Liver (tissue), 9 donors: ENCODE data around the gene B4GALT6. TPM values are rescaled to one million over a fixed set of nuclear protein-coding genes. Genes with fewer than 3 reads are reported as not detected.

Experiments used
- DNase-seq: peaks from one replicate; pipeline ENCODE4 v3.0.0-alpha.2; 2017; ENCODE audit warnings: low spot score
- H3K27ac ChIP-seq, 2 donors: one replicate each; pipeline ENCODE4 v1.7.0; 2013; ENCODE audit warnings: inconsistent platforms in 2 of 2, low read length in 2 of 2, control low read depth in 1 of 2, low read depth in 1 of 2, mild to moderate bottlenecking in 1 of 2
- H3K27me3 ChIP-seq, 4 donors: one replicate each; pipeline versions ENCODE4 v1.6.1 to v1.7.0; 2013; ENCODE audit warnings: low read length in 3 of 4, inconsistent platforms in 1 of 4, mild to moderate bottlenecking in 1 of 4, moderate library complexity in 1 of 4; ENCODE audit not compliant: control insufficient read depth in 4 of 4, insufficient read depth in 4 of 4
- H3K36me3 ChIP-seq, 4 donors: one replicate each; pipeline versions ENCODE4 v1.6.1 to v1.7.0; 2013; ENCODE audit warnings: low read length in 3 of 4, mild to moderate bottlenecking in 3 of 4, low read depth in 1 of 4, moderate library complexity in 1 of 4; ENCODE audit not compliant: control insufficient read depth in 4 of 4, insufficient read depth in 3 of 4
- H3K4me1 ChIP-seq, 4 donors: one replicate each; pipeline versions ENCODE4 v1.6.1 to v1.7.0; 2013; ENCODE audit warnings: low read length in 3 of 4, mild to moderate bottlenecking in 3 of 4, moderate library complexity in 1 of 4; ENCODE audit not compliant: control insufficient read depth in 4 of 4, insufficient read depth in 4 of 4
- H3K4me3 ChIP-seq, 3 donors: one replicate each; pipeline versions ENCODE4 v1.6.1 to v1.7.0; 2013; ENCODE audit warnings: low read length in 3 of 3, control low read depth in 1 of 3, low read depth in 1 of 3, mild to moderate bottlenecking in 1 of 3
- H3K9ac ChIP-seq, 2 donors: one replicate each; pipeline ENCODE4 v1.7.0; 2013; ENCODE audit warnings: low read length in 2 of 2, mild to moderate bottlenecking in 2 of 2, moderate library complexity in 2 of 2, control low read depth in 1 of 2, low read depth in 1 of 2
- H3K9me3 ChIP-seq, 4 donors: one replicate each; pipeline versions ENCODE4 v1.6.1 to v1.7.0; 2013; ENCODE audit warnings: low read length in 3 of 4; ENCODE audit not compliant: control insufficient read depth in 4 of 4
- ATF3 ChIP-seq: IDR thresholded peaks from 2 replicates; pipeline ENCODE4 v1.6.1; 2016; ENCODE audit warnings: antibody characterized with exemption
- EGR1 ChIP-seq, 2 donors: IDR thresholded peaks; 2 replicates each; pipeline ENCODE4 v1.6.1; 2016 to 2018; ENCODE audit warnings: antibody characterized with exemption in 2 of 2, low read depth in 2 of 2
- GABPA ChIP-seq, 2 donors: IDR thresholded peaks in 1 of 2; conservative IDR thresholded peaks in 1 of 2; 2 replicates each; pipeline ENCODE4 v1.6.1; 2016; ENCODE audit warnings: antibody characterized with exemption in 2 of 2, mild to moderate bottlenecking in 1 of 2, moderate library complexity in 1 of 2
- HNF4A ChIP-seq, 2 donors: conservative IDR thresholded peaks; 2 replicates each; pipeline ENCODE4 v1.6.1; 2016; ENCODE audit warnings: antibody characterized with exemption in 2 of 2, mild to moderate bottlenecking in 2 of 2
- HNF4G ChIP-seq: IDR thresholded peaks from 2 replicates; pipeline ENCODE4 v1.6.1; 2016; ENCODE audit warnings: antibody characterized with exemption
- NR2F2 ChIP-seq: IDR thresholded peaks from 2 replicates; pipeline ENCODE4 v1.6.1; 2016; ENCODE audit warnings: antibody characterized with exemption
- RAD21 ChIP-seq, 2 donors: IDR thresholded peaks; 2 replicates each; pipeline ENCODE4 v1.6.1; 2016; ENCODE audit warnings: antibody characterized with exemption in 2 of 2, mild to moderate bottlenecking in 2 of 2
- REST ChIP-seq: IDR thresholded peaks from 2 replicates; pipeline ENCODE4 v1.6.1; 2016; ENCODE audit warnings: antibody characterized with exemption, mild to moderate bottlenecking
- RXRA ChIP-seq, 2 donors: IDR thresholded peaks; 2 replicates each; pipeline ENCODE4 v1.6.1; 2017 to 2018; ENCODE audit warnings: antibody characterized with exemption in 2 of 2, mild to moderate bottlenecking in 1 of 2
- SP1 ChIP-seq: IDR thresholded peaks from 2 replicates; pipeline ENCODE4 v1.6.1; 2018; ENCODE audit warnings: antibody characterized with exemption, mild to moderate bottlenecking
- WGBS: extraction: QIAGEN DNeasy Blood & Tissue Kit; methylation state at CpG from one replicate; pipeline ENCODE4 v1.1.7; 2013; 5-methylcytosine and 5-hydroxymethylcytosine counted together
- polyA plus RNA-seq, 2 donors: library from polyadenylated mRNA; stranded (reverse) in 1 of 2; unstranded in 1 of 2; fragments of 200-250 nt in 1 of 2; fragments of >200 nt in 1 of 2; fragmentation: Nextera tagmentation in 1 of 2; extraction: Ambion mirVana in 1 of 2; gene quantifications; one replicate each; pipeline versions ENCODE4 v1.2.1 to v1.2.3, GENCODE V29; 2013 to 2015
- total RNA-seq, 2 donors: library from RNA; depleted of rRNA; stranded (reverse); fragments of >200 nt; gene quantifications; one replicate each; pipeline ENCODE4 v1.2.3, GENCODE V29; 2014
- TF ChIP-seq, protein P1 (sequence below): fragments of 150-350 bp; IDR thresholded peaks from 2 replicates; pipeline ENCODE4 v1.5.1; 2017; ENCODE audit warnings: improper control_type of control experiment, low read depth, low read length; ENCODE audit not compliant: missing input control
- TF ChIP-seq, protein P2 (sequence below): IDR thresholded peaks from 2 replicates; pipeline ENCODE4 v1.6.1; 2016; ENCODE audit warnings: antibody characterized with exemption
- TF ChIP-seq, protein P3 (sequence below): IDR thresholded peaks from 2 replicates; pipeline ENCODE4 v1.6.1; 2016; ENCODE audit warnings: antibody characterized with exemption
- donor health status: healthy.
- donor health status: healthy.
- donor health status: healthy.
- donor health status: healthy.
- donor health status: healthy.

Gene B4GALT6
- total and polyA plus RNA-seq, 4 donors, result 0.48 to 4.2 (median 0.61) TPM

DNA sequence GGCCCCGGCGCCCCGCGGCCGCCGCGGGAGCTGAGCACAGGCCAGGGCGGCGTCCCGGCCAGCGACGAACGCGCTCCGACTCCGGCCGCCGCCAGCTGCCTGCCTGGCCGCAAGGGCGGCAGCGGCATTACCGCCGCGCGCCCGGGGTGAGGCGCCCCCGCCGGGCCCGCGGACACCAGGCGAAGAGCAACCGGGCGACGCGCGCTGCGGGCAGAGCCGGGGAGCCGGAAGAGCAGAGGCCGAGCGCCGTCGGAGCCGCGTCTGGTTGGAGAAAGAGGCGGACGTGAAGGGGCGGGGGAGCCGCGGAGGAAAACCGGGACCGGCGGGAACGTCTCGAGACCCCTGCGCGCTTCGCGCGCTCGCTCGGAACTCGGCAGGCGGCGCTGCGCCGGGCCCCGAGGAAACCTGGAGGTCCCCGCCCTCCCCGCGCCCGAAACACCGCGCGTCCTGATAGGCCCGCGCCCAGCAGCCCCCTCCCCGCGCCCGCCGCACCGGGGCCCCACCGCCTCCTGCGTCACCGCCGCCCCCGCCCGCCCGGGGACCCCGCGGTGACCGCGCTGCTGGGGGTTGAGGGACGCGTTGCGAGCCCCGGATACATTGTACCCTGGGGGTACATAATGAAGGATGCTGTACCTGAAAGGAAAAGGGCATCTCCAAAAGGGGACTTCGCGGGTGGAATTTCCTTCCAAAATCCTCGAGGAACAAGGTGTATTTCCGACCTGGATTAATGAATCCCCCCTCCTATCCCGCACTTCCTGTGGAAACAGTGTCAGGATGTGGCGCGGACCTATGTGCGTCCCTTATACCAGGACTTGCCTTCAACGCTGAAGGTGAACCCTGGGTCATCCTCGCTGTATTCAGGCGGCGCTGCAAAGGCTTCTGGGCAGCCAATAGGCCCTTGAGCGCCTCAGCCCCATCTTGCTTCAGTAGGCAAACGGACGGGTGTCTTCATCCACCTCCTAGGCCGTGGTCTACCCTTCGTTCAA, 1.0 kb upstream of the B4GALT6 start:
- TF ChIP-seq REST (no peak), RAD21 (IDR thresholded peaks at IDR 0.05) (peak in 1 of 2 donors; percentile 14)
- TF ChIP-seq, protein P1, sequence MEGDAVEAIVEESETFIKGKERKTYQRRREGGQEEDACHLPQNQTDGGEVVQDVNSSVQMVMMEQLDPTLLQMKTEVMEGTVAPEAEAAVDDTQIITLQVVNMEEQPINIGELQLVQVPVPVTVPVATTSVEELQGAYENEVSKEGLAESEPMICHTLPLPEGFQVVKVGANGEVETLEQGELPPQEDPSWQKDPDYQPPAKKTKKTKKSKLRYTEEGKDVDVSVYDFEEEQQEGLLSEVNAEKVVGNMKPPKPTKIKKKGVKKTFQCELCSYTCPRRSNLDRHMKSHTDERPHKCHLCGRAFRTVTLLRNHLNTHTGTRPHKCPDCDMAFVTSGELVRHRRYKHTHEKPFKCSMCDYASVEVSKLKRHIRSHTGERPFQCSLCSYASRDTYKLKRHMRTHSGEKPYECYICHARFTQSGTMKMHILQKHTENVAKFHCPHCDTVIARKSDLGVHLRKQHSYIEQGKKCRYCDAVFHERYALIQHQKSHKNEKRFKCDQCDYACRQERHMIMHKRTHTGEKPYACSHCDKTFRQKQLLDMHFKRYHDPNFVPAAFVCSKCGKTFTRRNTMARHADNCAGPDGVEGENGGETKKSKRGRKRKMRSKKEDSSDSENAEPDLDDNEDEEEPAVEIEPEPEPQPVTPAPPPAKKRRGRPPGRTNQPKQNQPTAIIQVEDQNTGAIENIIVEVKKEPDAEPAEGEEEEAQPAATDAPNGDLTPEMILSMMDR, result peak; percentile 27
- H3K36me3 ChIP-seq, result no peaks in the 10 kb centered on the region
- WGBS, result 4% methylated on average over 115 of the region's 115 CpGs
- H3K9me3 ChIP-seq, result no peaks in the 10 kb centered on the region
- H3K4me3 ChIP-seq, result peak overlapping the region; percentile 36 to 94 (median 67)
- H3K9ac ChIP-seq, result peak overlapping the region in 1 of 2 donors; percentile 54
- DNase-seq, result peak; percentile 75
- H3K27ac ChIP-seq, result peak overlapping the region; percentile 27 to 63
- H3K27me3 ChIP-seq, result no peaks in the 10 kb centered on the region
- peaks cover 3 to 9% (median 8%) of the 10 kb centered on the region in 4 donors for H3K4me1 ChIP-seq

DNA sequence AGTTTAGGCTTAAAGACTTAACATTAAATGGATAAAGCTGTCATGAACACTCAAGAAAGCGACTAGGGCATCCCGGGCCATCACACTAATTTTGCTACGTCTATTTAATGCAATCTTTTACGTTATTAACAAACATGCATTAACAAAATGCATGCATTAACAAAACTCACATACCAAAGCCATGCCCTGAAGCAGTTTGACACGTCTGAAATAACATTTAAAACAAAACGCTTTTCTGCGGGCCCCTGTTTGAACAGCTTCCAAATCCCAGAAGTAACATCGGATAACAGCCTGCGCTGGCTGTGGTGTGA, 458 bp downstream of the B4GALT6 start:
- no peaks in the 10 kb centered on the region for H3K36me3 ChIP-seq

More for the DNA sequence above, 458 bp downstream of the B4GALT6 start:
- 24% methylated on average over 9 of the region's 9 CpGs for WGBS
- no peak for DNase-seq
- TF ChIP-seq, protein P1, result no peak
- TF ChIP-seq SP1 (no peak), GABPA (IDR thresholded peaks at IDR 0.05 in 1 of 2, conservative IDR thresholded peaks at IDR 0.05 in 1 of 2) (no peak), RAD21 (IDR thresholded peaks at IDR 0.05) (no peak), HNF4A (conservative IDR thresholded peaks at IDR 0.05) (no peak), NR2F2 (no peak), HNF4G (no peak), RXRA (IDR thresholded peaks at IDR 0.05) (no peak), ATF3 (no peak), EGR1 (IDR thresholded peaks at IDR 0.05; ENCODE audit: low read depth in 2 of 2) (no peak)
- TF ChIP-seq, protein P2, sequence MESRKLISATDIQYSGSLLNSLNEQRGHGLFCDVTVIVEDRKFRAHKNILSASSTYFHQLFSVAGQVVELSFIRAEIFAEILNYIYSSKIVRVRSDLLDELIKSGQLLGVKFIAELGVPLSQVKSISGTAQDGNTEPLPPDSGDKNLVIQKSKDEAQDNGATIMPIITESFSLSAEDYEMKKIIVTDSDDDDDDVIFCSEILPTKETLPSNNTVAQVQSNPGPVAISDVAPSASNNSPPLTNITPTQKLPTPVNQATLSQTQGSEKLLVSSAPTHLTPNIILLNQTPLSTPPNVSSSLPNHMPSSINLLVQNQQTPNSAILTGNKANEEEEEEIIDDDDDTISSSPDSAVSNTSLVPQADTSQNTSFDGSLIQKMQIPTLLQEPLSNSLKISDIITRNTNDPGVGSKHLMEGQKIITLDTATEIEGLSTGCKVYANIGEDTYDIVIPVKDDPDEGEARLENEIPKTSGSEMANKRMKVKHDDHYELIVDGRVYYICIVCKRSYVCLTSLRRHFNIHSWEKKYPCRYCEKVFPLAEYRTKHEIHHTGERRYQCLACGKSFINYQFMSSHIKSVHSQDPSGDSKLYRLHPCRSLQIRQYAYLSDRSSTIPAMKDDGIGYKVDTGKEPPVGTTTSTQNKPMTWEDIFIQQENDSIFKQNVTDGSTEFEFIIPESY, result no peak
- TF ChIP-seq, protein P3, sequence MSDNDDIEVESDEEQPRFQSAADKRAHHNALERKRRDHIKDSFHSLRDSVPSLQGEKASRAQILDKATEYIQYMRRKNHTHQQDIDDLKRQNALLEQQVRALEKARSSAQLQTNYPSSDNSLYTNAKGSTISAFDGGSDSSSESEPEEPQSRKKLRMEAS, result no peak
- Histone ChIP-seq H3K4me3 (peak overlapping the region in 2 of 3 donors; percentile 71 to 94), H3K9ac (no peak overlapping the region), H3K27ac (peak overlapping the region in 1 of 2 donors; percentile 51), H3K27me3 (no peaks in the 10 kb centered on the region), H3K4me1 (peaks cover 3 to 14% (median 10%) of the 10 kb centered on the region in 4 donors), H3K9me3 (no peaks in the 10 kb centered on the region)
